ENCODE measurements around the gene ZNF563.
"Not testable (repeated sequence)": the region's sequence is repeated elsewhere in the genome, so short reads cannot be mapped to it uniquely, and the experiment has no call there.

Gene ZNF563

DNA sequence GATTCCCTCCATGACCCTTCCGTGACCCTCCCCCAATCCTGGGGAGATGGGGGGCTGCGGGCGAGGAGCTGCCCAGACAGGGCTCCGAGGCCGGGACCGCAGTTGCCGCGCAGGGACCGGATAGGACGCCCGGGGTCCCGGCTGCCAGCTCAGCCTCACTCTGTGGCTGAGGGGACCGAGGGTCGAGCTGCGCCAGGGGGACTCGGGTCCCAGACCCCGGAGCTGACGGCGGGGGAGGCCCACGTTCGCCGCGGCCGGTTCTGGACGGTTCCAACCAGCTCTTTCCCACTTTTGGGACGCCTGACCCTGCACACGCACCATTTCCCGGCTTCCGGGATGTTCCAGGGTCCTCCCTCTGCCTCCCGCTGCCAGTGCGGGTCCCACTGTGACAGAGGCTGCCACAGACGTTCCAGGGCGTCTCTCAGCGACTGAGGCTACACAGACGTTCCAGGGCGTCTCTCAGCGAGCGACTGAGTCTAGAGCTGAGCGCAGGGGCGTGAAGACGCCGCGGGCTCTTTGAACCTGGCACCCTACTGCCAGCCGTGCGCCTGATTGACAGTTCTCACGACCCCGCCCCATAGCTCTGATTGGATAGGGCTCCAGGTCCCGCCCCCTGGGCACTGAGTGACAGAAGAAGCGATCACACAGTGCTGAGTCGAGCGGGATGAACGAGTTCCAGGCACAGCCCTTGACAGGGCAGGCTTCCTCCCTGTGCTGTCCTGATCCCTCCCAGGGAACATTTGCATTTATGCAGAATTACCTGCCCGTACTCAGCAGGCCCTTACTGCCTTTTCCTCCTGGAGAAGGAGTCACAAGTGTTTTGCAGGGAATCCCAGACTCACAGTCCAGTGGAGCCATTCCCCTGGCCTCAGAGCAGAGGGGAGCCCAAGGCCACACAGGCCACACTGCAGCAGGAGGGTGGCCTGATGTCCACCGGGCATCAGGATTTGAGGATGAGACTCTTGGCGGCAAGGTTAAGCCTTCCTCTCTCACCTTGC lies at the start of gene ZNF563:
Gene ZNF563, minus strand, starts transcription at position 472 of the 998 bp plus-strand sequence. Its CDS starts 151 bp downstream, at position 321.
- Histone ChIP-seq H3K9me3 (ENCODE audit: control insufficient read depth, low read length) (no peaks in the 10 kb centered on the region), H3K27me3 (ENCODE audit: control insufficient read depth, insufficient read depth, low read length) (no peaks in the 10 kb centered on the region), H3K4me3 (ENCODE audit: low read length) (peak within 1 kb of the TSS; percentile 42), H3K4me1 (ENCODE audit: control insufficient read depth, insufficient read depth, low read length) (peaks cover 17% of the 10 kb centered on the region), H3K36me3 (ENCODE audit: control insufficient read depth, insufficient read depth, low read length) (no peaks in the 10 kb centered on the region), H3K9ac (ENCODE audit: low read length) (peak within 1 kb of the TSS; percentile 84)

- Histone ChIP-seq H3K4me3 (ENCODE audit: low read length) (no peak overlapping the region), H3K27me3 (ENCODE audit: control insufficient read depth, insufficient read depth, low read length) (no peaks in the 10 kb centered on the region), H3K36me3 (ENCODE audit: control insufficient read depth, insufficient read depth, low read length) (no peaks in the 10 kb centered on the region), H3K9me3 (ENCODE audit: control insufficient read depth, low read length) (peaks cover 7% of the 10 kb centered on the region), H3K4me1 (ENCODE audit: control insufficient read depth, insufficient read depth, low read length) (no peaks in the 10 kb centered on the region), H3K9ac (ENCODE audit: low read length) (no peak overlapping the region)
Observed at GRCh38 chr19:12380444-12380737, 47.0 kb upstream of the ZNF563 start.

DNA sequence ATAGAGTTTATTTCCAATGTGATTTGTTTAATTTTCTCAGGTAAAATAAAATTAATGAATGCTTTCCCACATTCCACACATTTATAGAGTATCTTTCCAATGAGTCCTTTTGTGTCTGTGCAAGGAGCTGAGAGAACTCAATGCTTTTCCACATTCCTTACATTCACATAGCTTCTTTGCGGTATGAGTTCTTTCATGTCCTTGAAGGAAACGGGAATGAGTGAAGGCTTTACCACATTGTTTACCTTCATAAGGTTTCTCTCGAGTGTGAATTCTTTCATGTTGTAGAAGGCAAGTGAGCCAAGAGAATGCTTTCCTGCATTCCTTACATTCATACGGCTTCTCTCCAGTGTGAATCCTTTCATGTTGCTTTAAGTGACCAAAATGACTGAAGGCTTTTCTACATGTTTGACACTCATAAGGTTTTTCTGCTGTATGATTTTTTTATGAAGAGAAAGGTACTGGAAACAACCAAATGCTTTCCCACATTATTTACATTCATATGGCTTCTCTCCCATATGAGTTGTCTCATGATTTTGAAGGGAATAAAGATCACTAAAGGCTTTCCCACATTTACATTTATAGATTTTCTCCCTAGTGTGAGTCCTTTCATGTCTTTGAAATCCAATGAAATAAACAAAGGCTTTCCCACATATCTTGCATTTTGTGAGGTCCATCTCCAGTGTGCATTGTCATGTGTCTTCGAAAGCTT lies 46.5 kb upstream of the ZNF563 start:
- Histone ChIP-seq H3K36me3 (ENCODE audit: control insufficient read depth, insufficient read depth, low read length) (no peaks in the 10 kb centered on the region), H3K4me1 (ENCODE audit: control insufficient read depth, insufficient read depth, low read length) (no peaks in the 10 kb centered on the region), H3K27me3 (ENCODE audit: control insufficient read depth, insufficient read depth, low read length) (no peaks in the 10 kb centered on the region), H3K9me3 (ENCODE audit: control insufficient read depth, low read length) (peaks cover 7% of the 10 kb centered on the region), H3K9ac (ENCODE audit: low read length) (no peak overlapping the region), H3K4me3 (ENCODE audit: low read length) (no peak overlapping the region)

DNA sequence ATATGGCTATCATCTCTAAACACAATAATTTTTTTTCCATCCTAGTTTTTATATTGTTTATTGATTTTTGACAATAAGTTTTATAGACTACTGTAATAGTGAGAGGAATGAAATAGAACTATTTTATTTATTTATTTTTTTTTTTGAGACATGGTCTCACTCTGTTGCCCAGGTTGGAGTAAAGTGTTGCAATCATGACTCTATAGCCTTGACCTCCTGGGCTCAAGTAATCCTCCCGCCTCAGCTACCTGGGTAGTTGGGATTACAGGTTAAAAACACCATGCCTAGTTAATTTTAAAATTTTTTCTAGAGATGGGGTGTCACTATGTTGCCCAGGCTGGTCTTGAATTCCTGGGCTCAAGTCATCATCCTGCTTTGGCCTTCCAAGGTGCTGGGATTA lies 40.6 kb upstream of the ZNF563 start:
- H3K27me3 ChIP-seq (ENCODE audit: control insufficient read depth, insufficient read depth, low read length), result no peaks in the 10 kb centered on the region
- H3K9ac ChIP-seq (ENCODE audit: low read length), result no peak overlapping the region
- no peaks in the 10 kb centered on the region for H3K4me1 ChIP-seq (ENCODE audit: control insufficient read depth, insufficient read depth, low read length)
- H3K4me3 ChIP-seq (ENCODE audit: low read length), result no peak overlapping the region
- no peaks in the 10 kb centered on the region for H3K36me3 ChIP-seq (ENCODE audit: control insufficient read depth, insufficient read depth, low read length)
- H3K9me3 ChIP-seq (ENCODE audit: control insufficient read depth, low read length), result no peaks in the 10 kb centered on the region

DNA sequence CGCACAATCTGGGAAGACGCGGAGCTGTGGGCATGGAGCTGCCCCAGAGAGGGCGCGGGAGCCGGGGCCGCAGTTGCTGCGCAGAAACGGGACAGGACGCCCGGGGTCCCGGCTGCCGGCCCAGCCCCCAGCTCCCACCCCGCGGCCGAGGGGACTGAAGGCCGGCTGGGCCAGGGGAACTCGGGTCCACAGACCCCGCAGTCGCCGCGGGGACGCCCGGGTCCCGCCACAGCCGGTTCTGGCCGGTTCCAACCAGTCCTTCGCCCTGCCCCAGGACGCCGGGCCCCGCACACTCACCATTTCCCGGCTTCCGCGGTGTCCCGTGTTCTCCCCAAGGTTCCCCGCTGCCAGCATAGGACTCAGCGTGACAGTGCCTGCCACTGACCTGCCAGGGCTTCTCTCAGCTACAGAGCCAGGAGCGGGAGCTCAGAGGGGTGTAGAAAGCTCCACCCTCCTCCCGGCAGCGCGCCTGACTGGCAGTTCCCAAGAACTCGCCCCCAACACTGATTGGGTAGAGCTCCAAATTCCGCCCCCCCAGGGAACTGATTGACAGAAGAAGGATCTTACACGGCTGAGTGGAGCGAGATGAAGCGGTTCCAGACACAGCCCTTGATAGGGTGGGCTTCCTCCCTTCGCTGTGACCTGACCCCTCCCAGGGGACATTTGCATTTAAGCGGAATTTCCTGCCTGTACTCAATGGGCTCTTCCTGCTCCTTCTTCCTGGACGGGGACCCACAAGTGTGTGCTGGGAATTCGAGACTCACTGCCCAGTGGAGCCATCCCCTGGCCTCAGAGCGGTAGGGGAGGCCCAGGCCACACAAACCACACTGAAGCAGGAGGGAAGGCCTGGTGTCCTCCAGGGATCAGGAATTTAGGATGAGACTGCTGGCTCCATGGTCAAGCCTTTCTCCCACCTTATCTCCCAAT lies 32.1 kb upstream of the ZNF563 start, which contains the start of gene ZNF442:
Gene ZNF442, minus strand, starts transcription at position 448 of the 927 bp plus-strand sequence. CDS start 2,052 bp downstream, outside the sequence.
- H3K4me3 ChIP-seq (ENCODE audit: low read length), result peak within 1 kb of the TSS; percentile 92
- H3K4me1 ChIP-seq (ENCODE audit: control insufficient read depth, insufficient read depth, low read length), result no peaks in the 10 kb centered on the region
- no peaks in the 10 kb centered on the region for H3K9me3 ChIP-seq (ENCODE audit: control insufficient read depth, low read length)
- H3K27me3 ChIP-seq (ENCODE audit: control insufficient read depth, insufficient read depth, low read length), result no peaks in the 10 kb centered on the region
- no peaks in the 10 kb centered on the region for H3K36me3 ChIP-seq (ENCODE audit: control insufficient read depth, insufficient read depth, low read length)
- peak within 1 kb of the TSS; percentile 87 for H3K9ac ChIP-seq (ENCODE audit: low read length)

GRCh38 chr19:12364391-12365235 lies 31.2 kb upstream of the ZNF563 start:
- H3K36me3 ChIP-seq (ENCODE audit: control insufficient read depth, insufficient read depth, low read length), result no peaks in the 10 kb centered on the region
- H3K9ac ChIP-seq (ENCODE audit: low read length), result peak overlapping the region; percentile 87
- H3K27me3 ChIP-seq (ENCODE audit: control insufficient read depth, insufficient read depth, low read length), result no peaks in the 10 kb centered on the region
- no peaks in the 10 kb centered on the region for H3K4me1 ChIP-seq (ENCODE audit: control insufficient read depth, insufficient read depth, low read length)
- H3K9me3 ChIP-seq (ENCODE audit: control insufficient read depth, low read length), result no peaks in the 10 kb centered on the region
- H3K4me3 ChIP-seq (ENCODE audit: low read length), result peak overlapping the region; percentile 92

- not testable (repeated sequence) for H3K27me3 ChIP-seq (ENCODE audit: control insufficient read depth, insufficient read depth, low read length); H3K9me3 ChIP-seq (ENCODE audit: control insufficient read depth, low read length); H3K4me1 ChIP-seq (ENCODE audit: control insufficient read depth, insufficient read depth, low read length); H3K4me3 ChIP-seq (ENCODE audit: low read length); H3K9ac ChIP-seq (ENCODE audit: low read length); H3K36me3 ChIP-seq (ENCODE audit: control insufficient read depth, insufficient read depth, low read length)
Observed at GRCh38 chr19:12362236-12362635, 28.8 kb upstream of the ZNF563 start.

- Histone ChIP-seq H3K9me3 (ENCODE audit: control insufficient read depth, low read length) (peaks cover 7% of the 10 kb centered on the region), H3K36me3 (ENCODE audit: control insufficient read depth, insufficient read depth, low read length) (no peaks in the 10 kb centered on the region), H3K27me3 (ENCODE audit: control insufficient read depth, insufficient read depth, low read length) (no peaks in the 10 kb centered on the region), H3K4me1 (ENCODE audit: control insufficient read depth, insufficient read depth, low read length) (no peaks in the 10 kb centered on the region), H3K9ac (ENCODE audit: low read length) (no peak overlapping the region), H3K4me3 (ENCODE audit: low read length) (no peak overlapping the region)
Observed at GRCh38 chr19:12353375-12353774, 19.9 kb upstream of the ZNF563 start.

DNA sequence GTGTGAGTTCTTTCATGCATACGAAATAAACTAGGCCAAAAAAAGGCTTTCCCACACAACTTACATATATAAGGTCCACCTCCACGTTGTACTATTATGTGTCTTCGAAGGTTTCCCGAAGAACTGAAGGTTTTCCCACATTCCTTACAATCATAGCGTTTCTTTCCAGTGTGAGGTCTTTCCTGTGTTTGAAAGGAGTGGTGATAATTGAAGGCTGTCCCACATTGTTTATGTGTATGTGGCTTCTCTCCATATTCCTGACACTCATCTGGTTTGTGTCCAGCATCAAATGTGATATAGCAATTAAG lies 17.4 kb upstream of the ZNF563 start:
- Histone ChIP-seq H3K9me3 (ENCODE audit: control insufficient read depth, low read length) (peaks cover 7% of the 10 kb centered on the region), H3K36me3 (ENCODE audit: control insufficient read depth, insufficient read depth, low read length) (no peaks in the 10 kb centered on the region), H3K9ac (ENCODE audit: low read length) (no peak overlapping the region), H3K4me3 (ENCODE audit: low read length) (no peak overlapping the region), H3K27me3 (ENCODE audit: control insufficient read depth, insufficient read depth, low read length) (no peaks in the 10 kb centered on the region), H3K4me1 (ENCODE audit: control insufficient read depth, insufficient read depth, low read length) (no peaks in the 10 kb centered on the region)

DNA sequence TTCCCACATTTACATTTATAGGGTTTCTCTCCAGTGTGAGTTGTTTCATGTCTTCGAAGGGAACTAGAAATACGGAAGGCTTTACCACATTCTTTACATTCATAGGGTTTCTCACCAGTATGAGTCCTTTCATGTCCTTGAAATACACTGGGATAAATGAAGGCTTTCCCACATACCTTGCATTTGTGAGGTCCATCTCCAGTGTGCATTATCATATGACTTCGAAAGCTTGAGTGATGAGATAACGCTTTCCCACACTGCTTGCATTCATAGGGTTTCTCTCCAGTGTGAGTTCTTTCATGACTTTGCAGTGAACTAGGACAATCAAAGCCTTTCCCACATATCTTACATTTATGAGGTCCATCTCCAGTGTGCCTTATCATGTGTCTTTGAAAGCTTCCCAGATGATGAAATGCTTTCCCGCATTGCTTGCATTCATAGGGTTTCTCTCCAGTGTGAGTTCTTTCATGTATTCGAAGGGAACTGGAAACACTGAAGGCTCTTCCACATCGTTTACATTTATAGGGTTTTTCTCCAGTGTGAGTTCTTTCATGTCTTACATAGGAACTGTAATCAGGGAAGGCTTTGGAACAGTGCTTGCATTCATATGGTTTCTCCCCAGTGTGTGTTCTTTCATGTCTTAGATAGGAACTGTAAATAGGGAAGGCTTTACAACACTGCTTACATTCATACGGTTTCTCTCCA lies 16.9 kb upstream of the ZNF563 start:
- no peak overlapping the region for H3K9ac ChIP-seq (ENCODE audit: low read length)
- no peak overlapping the region for H3K4me3 ChIP-seq (ENCODE audit: low read length)
- peaks cover 7% of the 10 kb centered on the region for H3K9me3 ChIP-seq (ENCODE audit: control insufficient read depth, low read length)
- no peaks in the 10 kb centered on the region for H3K4me1 ChIP-seq (ENCODE audit: control insufficient read depth, insufficient read depth, low read length)
- no peaks in the 10 kb centered on the region for H3K27me3 ChIP-seq (ENCODE audit: control insufficient read depth, insufficient read depth, low read length)
- H3K36me3 ChIP-seq (ENCODE audit: control insufficient read depth, insufficient read depth, low read length), result no peaks in the 10 kb centered on the region

GRCh38 chr19:12346896-12347295 lies 13.5 kb upstream of the ZNF563 start:
- no peaks in the 10 kb centered on the region for H3K4me1 ChIP-seq (ENCODE audit: control insufficient read depth, insufficient read depth, low read length)
- H3K9ac ChIP-seq (ENCODE audit: low read length), result no peak overlapping the region
- H3K36me3 ChIP-seq (ENCODE audit: control insufficient read depth, insufficient read depth, low read length), result no peaks in the 10 kb centered on the region
- no peaks in the 10 kb centered on the region for H3K27me3 ChIP-seq (ENCODE audit: control insufficient read depth, insufficient read depth, low read length)
- peaks cover 7% of the 10 kb centered on the region for H3K9me3 ChIP-seq (ENCODE audit: control insufficient read depth, low read length)
- no peak overlapping the region for H3K4me3 ChIP-seq (ENCODE audit: low read length)
